ENCODE measurements around the gene FOCAD. TPM values are rescaled to one million over a fixed set of nuclear protein-coding genes. Genes with fewer than 3 reads are reported as not detected.

FOCAD gene
- total RNA-seq, 1 experiment from 2014 or later = 43.3 TPM

DNA sequence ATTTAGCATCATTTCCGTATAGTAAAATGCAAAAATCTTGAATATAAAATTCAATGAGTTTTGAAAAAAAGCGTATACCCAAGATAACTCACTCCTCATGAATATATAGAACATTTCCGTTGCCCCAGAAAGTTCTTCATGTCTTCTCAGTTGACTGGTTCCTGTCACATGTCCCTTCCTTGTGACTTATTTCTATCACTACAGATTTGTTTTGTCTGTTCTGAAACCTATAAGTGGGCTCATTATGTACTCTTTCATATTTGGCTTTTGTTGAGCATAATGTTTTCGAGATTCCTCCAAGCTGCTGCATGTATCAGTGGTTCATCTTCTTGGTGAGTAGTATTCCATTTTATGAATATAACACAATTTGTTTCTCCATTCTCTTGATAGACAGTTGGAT, 358.4 kb downstream of the FOCAD start:
- H2BK15ac ChIP-seq (ENCODE audit: low read depth, low read length) = no peak overlapping the region
- DNase-seq = no peak
- no peak overlapping the region for H2BK20ac ChIP-seq (ENCODE audit: low read depth, low read length, poor library complexity, severe bottlenecking)
- H3K23me2 ChIP-seq (ENCODE audit: insufficient read length, low read depth, low read length, poor library complexity, severe bottlenecking) = no peaks in the 10 kb centered on the region
- H3K79me1 ChIP-seq (ENCODE audit: insufficient read depth, low read depth, low read length, poor library complexity, severe bottlenecking) = no peaks in the 10 kb centered on the region
- no peaks in the 10 kb centered on the region for H3K79me2 ChIP-seq (ENCODE audit: insufficient read depth, low read length)
- H3K9ac ChIP-seq (ENCODE audit: extremely low read depth, insufficient read length, low read length) = no peak overlapping the region
- no peak overlapping the region for H4K8ac ChIP-seq (replicated peaks; ENCODE audit: insufficient read length, low read depth, low read length)
- no peak overlapping the region for H3K27ac ChIP-seq (ENCODE audit: insufficient read length, low read depth, low read length)
- Mint-ChIP-seq H3K9me3 (no peaks in the 10 kb centered on the region), H3K36me3 (ENCODE audit: insufficient read depth in 1 of 3, low read depth in 3 of 3) (no peaks in the 10 kb centered on the region), H3K27me3 (ENCODE audit: low read depth) (no peaks in the 10 kb centered on the region; the same call in 1 of the 2 replicates), H3K4me1 (peaks cover 4% of the 10 kb centered on the region in 2 experiments; a peak in 3 of 4 replicates), H3K27ac (no peak overlapping the region), H3K4me3 (no peak overlapping the region)
- no peak overlapping the region for H2AFZ ChIP-seq (ENCODE audit: low read length)
- no peaks in the 10 kb centered on the region for H4K20me1 ChIP-seq (ENCODE audit: control insufficient read depth, insufficient read depth, insufficient read length)
- H3K23ac ChIP-seq (ENCODE audit: insufficient read length, low read depth, low read length) = no peak overlapping the region
- no peak overlapping the region for H3K14ac ChIP-seq (ENCODE audit: insufficient read depth, low read length)
- no peak overlapping the region for H3K56ac ChIP-seq (ENCODE audit: insufficient read length, low read depth, low read length)
- no CpG with 5 or more reads among the region's 4 CpGs for WGBS (ENCODE audit: extremely low coverage, insufficient read length, low lambda C conversion rate)
- no peaks in the 10 kb centered on the region for H3K27me3 ChIP-seq (ENCODE audit: insufficient read depth, low read length)
- H3T11ph ChIP-seq (ENCODE audit: low read length) = no peak overlapping the region
- no peak overlapping the region for H2BK5ac ChIP-seq (ENCODE audit: insufficient read length, low read length)
- H3K4me1 ChIP-seq (ENCODE audit: insufficient read depth, low read length) = no peaks in the 10 kb centered on the region; the same call in 1 of the 2 replicates
- no peak overlapping the region for H3K4me2 ChIP-seq (ENCODE audit: insufficient read depth, insufficient read length, low read length)
- H3K9me3 ChIP-seq (ENCODE audit: control insufficient read depth, low read depth, low read length) = no peaks in the 10 kb centered on the region
- TF ChIP-seq, protein P1, sequence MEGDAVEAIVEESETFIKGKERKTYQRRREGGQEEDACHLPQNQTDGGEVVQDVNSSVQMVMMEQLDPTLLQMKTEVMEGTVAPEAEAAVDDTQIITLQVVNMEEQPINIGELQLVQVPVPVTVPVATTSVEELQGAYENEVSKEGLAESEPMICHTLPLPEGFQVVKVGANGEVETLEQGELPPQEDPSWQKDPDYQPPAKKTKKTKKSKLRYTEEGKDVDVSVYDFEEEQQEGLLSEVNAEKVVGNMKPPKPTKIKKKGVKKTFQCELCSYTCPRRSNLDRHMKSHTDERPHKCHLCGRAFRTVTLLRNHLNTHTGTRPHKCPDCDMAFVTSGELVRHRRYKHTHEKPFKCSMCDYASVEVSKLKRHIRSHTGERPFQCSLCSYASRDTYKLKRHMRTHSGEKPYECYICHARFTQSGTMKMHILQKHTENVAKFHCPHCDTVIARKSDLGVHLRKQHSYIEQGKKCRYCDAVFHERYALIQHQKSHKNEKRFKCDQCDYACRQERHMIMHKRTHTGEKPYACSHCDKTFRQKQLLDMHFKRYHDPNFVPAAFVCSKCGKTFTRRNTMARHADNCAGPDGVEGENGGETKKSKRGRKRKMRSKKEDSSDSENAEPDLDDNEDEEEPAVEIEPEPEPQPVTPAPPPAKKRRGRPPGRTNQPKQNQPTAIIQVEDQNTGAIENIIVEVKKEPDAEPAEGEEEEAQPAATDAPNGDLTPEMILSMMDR (conservative IDR thresholded peaks at IDR 0.05) = no peak
- no peak overlapping the region for H4K5ac ChIP-seq (ENCODE audit: insufficient read length, low read depth, low read length)
- no peak overlapping the region for H4K91ac ChIP-seq (ENCODE audit: insufficient read length, low read depth, low read length)
- H2BK120ac ChIP-seq (ENCODE audit: low read depth, low read length, poor library complexity, severe bottlenecking) = no peak overlapping the region
- no peak overlapping the region for H2BK12ac ChIP-seq (ENCODE audit: insufficient read length, low read depth, low read length)
- no peak overlapping the region for H3K18ac ChIP-seq (ENCODE audit: insufficient read length, low read depth, low read length)
- no peak overlapping the region for H2AK5ac ChIP-seq (ENCODE audit: insufficient read length, low read length)
- no peak overlapping the region for H3K4ac ChIP-seq (ENCODE audit: low read depth, low read length)
